Measurements from ENCODE around the gene CNDP1. TPM values are rescaled to one million over a fixed set of nuclear protein-coding genes. Genes with fewer than 3 reads are reported as not detected.

Gene CNDP1
- not detected for total RNA-seq

DNA sequence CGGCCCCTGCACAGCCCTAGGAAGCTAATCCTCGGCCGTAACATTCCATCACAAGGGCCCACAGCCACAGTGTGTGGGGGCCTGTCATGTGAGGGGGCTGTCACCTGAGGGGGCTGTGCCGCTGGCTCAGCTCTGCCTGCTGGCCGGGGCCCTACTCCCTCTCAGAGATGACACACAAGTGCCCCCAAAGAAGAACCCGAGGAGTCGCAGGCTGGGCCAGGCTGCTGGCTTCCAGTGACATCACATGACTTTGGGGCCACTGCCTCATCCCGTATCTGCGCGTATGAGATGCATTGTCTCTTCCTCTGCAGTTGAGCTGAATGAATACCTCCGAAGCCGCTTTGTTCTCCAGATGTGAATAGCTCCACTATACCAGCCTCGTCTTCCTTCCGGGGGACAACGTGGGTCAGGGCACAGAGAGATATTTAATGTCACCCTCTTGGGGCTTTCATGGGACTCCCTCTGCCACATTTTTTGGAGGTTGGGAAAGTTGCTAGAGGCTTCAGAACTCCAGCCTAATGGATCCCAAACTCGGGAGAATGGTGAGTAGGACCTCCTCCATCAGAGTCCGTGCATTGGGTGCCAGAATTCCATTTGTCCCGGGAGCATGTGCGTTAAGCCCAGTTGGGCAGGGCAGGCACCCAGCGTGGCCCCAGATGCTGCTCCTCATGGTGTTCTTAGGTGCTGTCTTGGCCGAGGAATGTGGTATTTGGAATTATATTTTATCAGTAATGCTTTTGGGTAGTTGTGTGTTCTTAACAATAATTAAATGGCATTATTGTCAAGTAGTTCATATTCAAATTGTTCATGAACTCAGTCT is at the start of gene CNDP1:
TSS of gene CNDP1 (plus strand) at position 351 of the 820 bp plus-strand sequence. CDS start at position 519, 168 bp downstream.
- ChIA-PET CTCF (no interaction called here), POLR2A (no interaction called here)

DNA sequence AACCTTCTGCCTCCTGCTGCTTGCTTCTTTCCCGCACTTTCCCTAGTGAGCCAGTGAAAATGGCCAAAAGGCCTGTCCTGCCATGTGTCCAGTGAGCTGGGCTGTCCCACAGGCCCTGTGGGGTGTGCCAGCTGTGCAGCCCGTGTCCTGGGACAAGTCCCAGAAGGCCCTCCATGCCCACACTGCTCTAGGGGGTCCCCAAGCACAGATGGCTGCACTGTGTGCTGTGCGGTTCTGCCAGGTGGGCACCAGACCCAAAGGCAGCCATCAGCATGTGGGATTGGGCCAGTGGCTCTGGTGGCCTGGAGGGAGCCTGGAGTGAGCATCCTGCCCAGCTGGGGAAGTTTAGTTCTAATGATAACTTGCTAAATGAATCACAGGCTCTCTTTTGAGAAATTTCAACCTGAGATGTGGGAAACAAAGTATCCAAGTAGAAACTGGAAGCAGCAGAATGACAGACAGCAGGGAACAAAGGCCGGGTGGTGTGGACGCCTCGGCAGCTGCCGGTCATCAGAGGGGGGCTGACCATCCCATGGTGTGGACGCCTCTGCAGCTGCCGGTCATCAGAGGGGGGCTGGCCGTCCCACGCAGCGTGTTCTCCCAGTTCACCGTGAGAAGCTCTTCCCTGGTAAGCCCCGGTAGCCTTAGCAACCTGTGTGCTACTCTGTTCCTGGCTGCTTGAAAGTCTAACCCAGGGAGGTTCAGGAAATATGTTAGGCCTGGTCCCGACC is 48.0 kb upstream of the CNDP1 start:
- H3K4me1 Mint-ChIP-seq, result peaks cover 19% of the 10 kb centered on the region
- CTCF ChIA-PET, result interaction anchor here (1.6 kb wide), 2 partner anchors 37 to 176 kb away, joined by 4 read pairs; no protein-coding TSS in a partner anchor

More for the DNA sequence above, at the start of gene CNDP1:
- Mint-ChIP-seq H3K4me3 (no peak within 1 kb of the TSS), H3K4me1 (no peaks in the 10 kb centered on the region), H3K27ac (no peak within 1 kb of the TSS), H3K9me3 (no peaks in the 10 kb centered on the region), H3K27me3 (peaks cover 3% of the 10 kb centered on the region), H3K36me3 (ENCODE audit: low read depth) (no peaks in the 10 kb centered on the region)
- no peak for DNase-seq

DNA sequence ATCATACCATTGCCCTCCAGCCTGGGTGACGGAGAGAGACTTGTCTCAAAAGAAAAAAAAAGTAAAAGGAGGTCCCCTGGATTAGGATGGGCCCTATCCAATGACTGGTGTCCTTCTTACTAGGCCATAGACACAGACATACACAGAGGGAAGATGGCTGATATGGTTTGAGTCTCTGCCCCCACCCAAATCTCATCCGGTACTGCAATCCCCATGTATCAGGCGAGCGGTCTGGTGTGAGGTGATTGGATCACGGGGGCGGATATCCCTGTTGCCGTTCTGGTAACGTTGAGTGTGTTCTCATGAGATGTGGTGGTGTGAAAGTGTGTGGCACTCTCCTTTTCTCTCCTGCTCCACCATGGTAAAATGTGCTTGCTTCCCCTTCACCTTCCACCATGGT is 45.9 kb upstream of the CNDP1 start:
- Mint-ChIP-seq H3K27ac (no peak overlapping the region), H3K4me1 (peaks cover 19% of the 10 kb centered on the region), H3K27me3 (peaks cover 6% of the 10 kb centered on the region), H3K36me3 (ENCODE audit: low read depth) (no peaks in the 10 kb centered on the region), H3K9me3 (no peaks in the 10 kb centered on the region), H3K4me3 (no peak overlapping the region)
- ChIA-PET POLR2A (no interaction called here), CTCF (interaction anchor here (0.6 kb wide), 1 partner anchor 211 kb away, joined by 4 read pairs; no protein-coding TSS in a partner anchor)
- no peak for DNase-seq

More for the DNA sequence above, 48.0 kb upstream of the CNDP1 start:
- peaks cover 6% of the 10 kb centered on the region for H3K27me3 Mint-ChIP-seq
- no peak overlapping the region for H3K27ac Mint-ChIP-seq
- POLR2A ChIA-PET, result no interaction called here
- H3K36me3 Mint-ChIP-seq (ENCODE audit: low read depth), result no peaks in the 10 kb centered on the region
- no peaks in the 10 kb centered on the region for H3K9me3 Mint-ChIP-seq
- no peak overlapping the region for H3K4me3 Mint-ChIP-seq
- no peak for DNase-seq

DNA sequence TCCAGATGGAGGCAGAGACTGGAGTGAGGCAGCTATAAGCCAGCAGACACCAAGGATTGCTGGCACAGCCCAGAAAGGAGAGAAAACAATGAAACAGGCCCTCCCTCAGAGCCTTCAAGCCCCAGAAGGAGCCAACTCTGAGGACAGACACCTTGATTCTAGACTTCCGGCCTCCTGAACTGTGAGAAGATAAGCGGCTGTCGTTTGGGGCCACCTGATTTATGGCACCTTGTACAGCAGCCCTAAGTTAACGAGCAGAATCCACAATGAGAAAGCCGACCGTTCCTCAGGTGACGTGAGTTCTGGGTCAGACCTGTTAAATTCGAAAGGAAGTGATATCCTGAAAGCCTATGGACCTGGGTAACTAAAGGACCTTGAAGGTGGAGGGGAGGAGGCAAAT is 45.4 kb upstream of the CNDP1 start:
- POLR2A ChIA-PET, result no interaction called here
- H3K27ac Mint-ChIP-seq, result no peak overlapping the region
- H3K27me3 Mint-ChIP-seq, result peaks cover 10% of the 10 kb centered on the region
- H3K4me3 Mint-ChIP-seq, result no peak overlapping the region
- CTCF ChIA-PET, result no interaction called here
- H3K36me3 Mint-ChIP-seq (ENCODE audit: low read depth), result no peaks in the 10 kb centered on the region
- H3K9me3 Mint-ChIP-seq, result no peaks in the 10 kb centered on the region
- no peak for DNase-seq
- H3K4me1 Mint-ChIP-seq, result peaks cover 21% of the 10 kb centered on the region

GRCh38 chr18:74489676-74490075 is 44.6 kb upstream of the CNDP1 start:
- ChIA-PET CTCF (no interaction called here), POLR2A (no interaction called here)
- H3K4me1 Mint-ChIP-seq, result peaks cover 16% of the 10 kb centered on the region
- H3K27ac Mint-ChIP-seq, result no peak overlapping the region
- no peak overlapping the region for H3K4me3 Mint-ChIP-seq
- DNase-seq, result no peak
- H3K27me3 Mint-ChIP-seq, result peaks cover 14% of the 10 kb centered on the region
- no peaks in the 10 kb centered on the region for H3K9me3 Mint-ChIP-seq
- no peaks in the 10 kb centered on the region for H3K36me3 Mint-ChIP-seq (ENCODE audit: low read depth)

DNA sequence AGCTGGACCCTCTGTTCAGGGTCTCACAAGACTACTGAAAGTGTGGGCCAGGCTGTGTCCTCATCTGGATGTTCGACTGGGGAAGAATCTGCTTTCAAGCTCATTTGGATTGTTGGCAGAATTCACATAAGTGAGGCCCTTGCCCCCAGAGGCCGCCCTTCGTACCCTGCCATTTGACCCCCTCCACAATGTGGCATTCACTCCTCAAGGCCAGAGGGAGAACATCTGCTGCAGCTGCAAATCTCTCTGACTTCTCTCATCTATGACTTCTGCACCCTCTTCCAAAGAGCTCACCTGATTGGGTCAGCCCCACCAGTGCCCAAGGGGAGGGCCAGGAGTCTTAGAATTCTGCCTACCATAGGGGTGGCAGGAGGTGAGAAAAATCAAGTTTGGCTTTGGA is 42.0 kb upstream of the CNDP1 start:
- ChIA-PET CTCF (interaction anchor here (0.7 to 2.6 kb wide), 4 partner anchors 60 to 409 kb away, joined by 3 to 24 read pairs (median 3); no protein-coding TSS in a partner anchor), POLR2A (no interaction called here)
- Mint-ChIP-seq H3K36me3 (ENCODE audit: low read depth) (no peaks in the 10 kb centered on the region), H3K27ac (no peak overlapping the region), H3K27me3 (peaks cover 14% of the 10 kb centered on the region), H3K4me3 (no peak overlapping the region), H3K9me3 (no peaks in the 10 kb centered on the region), H3K4me1 (peaks cover 15% of the 10 kb centered on the region)
- no peak for DNase-seq

GRCh38 chr18:74493689-74494088 is 40.6 kb upstream of the CNDP1 start:
- peaks cover 4% of the 10 kb centered on the region for H3K36me3 Mint-ChIP-seq (ENCODE audit: low read depth)
- no peak overlapping the region for H3K4me3 Mint-ChIP-seq
- H3K27ac Mint-ChIP-seq, result no peak overlapping the region
- no peaks in the 10 kb centered on the region for H3K9me3 Mint-ChIP-seq
- peaks cover 28% of the 10 kb centered on the region for H3K4me1 Mint-ChIP-seq
- CTCF ChIA-PET, result interaction anchor here (0.6 to 2.6 kb wide), 19 partner anchors 8 to 753 kb away, joined by 3 to 24 read pairs (median 3); no protein-coding TSS in a partner anchor
- POLR2A ChIA-PET, result no interaction called here
- DNase-seq, result peak; percentile 80
- peaks cover 14% of the 10 kb centered on the region for H3K27me3 Mint-ChIP-seq

DNA sequence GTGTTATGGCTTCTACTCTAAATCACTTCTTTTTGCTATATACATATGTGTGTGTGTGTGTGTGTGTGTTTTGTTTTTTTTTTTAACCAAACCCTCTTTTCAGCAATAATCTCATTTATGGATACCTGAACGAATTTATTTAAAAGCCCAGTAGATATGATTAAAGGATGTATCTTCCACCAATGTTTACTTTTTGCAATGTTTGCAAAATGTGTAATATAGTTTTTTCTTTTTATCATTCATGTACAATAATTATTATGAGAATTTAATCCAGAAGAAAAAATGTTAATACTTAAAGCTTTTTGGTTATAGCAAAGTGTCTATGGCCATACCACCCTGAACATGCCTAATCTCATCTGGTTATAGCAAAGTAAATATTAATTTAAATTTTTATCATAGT is 39.8 kb upstream of the CNDP1 start:
- H3K36me3 Mint-ChIP-seq (ENCODE audit: low read depth), result peaks cover 4% of the 10 kb centered on the region
- no peak overlapping the region for H3K27ac Mint-ChIP-seq
- POLR2A ChIA-PET, result no interaction called here
- no peak for DNase-seq
- peaks cover 8% of the 10 kb centered on the region for H3K27me3 Mint-ChIP-seq
- no peak overlapping the region for H3K4me3 Mint-ChIP-seq
- CTCF ChIA-PET, result interaction anchor here (1.4 kb wide), 1 partner anchor 296 kb away, joined by 3 read pairs; no protein-coding TSS in a partner anchor
- H3K9me3 Mint-ChIP-seq, result no peaks in the 10 kb centered on the region
- H3K4me1 Mint-ChIP-seq, result peaks cover 36% of the 10 kb centered on the region

- CTCF ChIA-PET, result interaction anchor here (1.0 to 1.8 kb wide), 2 partner anchors 117 to 142 kb away, joined by 3 to 6 read pairs; no protein-coding TSS in a partner anchor
- no peaks in the 10 kb centered on the region for H3K9me3 Mint-ChIP-seq
- POLR2A ChIA-PET, result interaction anchor here (0.6 kb wide), 1 partner anchor 297 kb away, joined by 3 read pairs; no protein-coding TSS in a partner anchor
- peak; percentile 99 for DNase-seq
- peak within 1 kb of the TSS; percentile 84 for H3K4me3 Mint-ChIP-seq
- H3K36me3 Mint-ChIP-seq (ENCODE audit: low read depth), result peaks cover 12% of the 10 kb centered on the region
- H3K27ac Mint-ChIP-seq, result peak within 1 kb of the TSS; percentile 97
- peaks cover 8% of the 10 kb centered on the region for H3K27me3 Mint-ChIP-seq
- H3K4me1 Mint-ChIP-seq, result peaks cover 46% of the 10 kb centered on the region
Measured at GRCh38 chr18:74495581-74496507, 38.5 kb upstream of the CNDP1 start, which contains the start of gene CNDP2. TSS of gene CNDP2 (plus strand) at chr18:74496363. CDS start at chr18:74499974, 3,611 bp downstream.

DNA sequence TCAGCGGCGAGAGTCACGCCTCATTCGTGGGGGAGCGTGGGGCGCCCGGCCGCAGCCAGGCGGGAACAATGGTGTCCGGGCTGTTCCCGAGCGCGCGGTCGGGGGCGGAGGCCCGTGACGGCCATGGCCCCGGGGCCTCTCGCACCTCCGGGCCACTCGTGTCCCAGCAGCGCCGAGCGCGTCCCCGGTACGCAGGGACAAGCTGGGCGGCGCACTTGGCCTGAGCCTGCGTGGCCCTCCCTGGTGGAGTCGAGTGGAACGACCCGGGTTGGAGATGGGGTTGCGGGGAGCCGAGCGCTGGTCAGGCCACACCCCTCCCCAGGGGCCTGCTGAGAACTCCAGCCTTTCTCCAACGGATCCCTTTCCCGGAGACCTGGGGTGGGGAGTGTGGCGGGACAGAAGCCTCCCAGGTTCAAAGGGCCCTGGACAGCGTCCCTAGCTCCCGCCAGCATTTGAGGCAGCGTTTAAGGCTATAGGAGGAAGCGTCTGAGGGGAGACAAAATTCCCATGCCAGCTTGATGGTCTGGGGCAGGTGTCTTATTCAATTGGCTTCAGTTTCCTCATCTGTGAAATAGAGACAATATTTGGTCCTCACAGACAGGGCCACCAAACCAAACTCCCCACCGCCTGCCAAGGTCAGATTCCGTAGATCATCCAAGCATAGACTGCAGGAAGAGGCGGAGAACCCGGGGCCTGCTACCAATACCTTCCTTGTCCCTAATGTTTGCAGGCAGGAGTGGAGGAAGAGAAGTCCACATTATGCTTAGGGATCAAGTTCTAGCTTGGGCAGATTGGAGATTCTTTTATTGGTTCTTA is 37.6 kb upstream of the CNDP1 start:
- Mint-ChIP-seq H3K36me3 (ENCODE audit: low read depth) (peaks cover 19% of the 10 kb centered on the region), H3K4me1 (peaks cover 54% of the 10 kb centered on the region), H3K9me3 (no peaks in the 10 kb centered on the region), H3K27me3 (peaks cover 8% of the 10 kb centered on the region), H3K27ac (peak overlapping the region; percentile 97), H3K4me3 (peak overlapping the region; percentile 84)
- peak; percentile 43 for DNase-seq
- ChIA-PET CTCF (interaction anchor here (1.0 to 1.8 kb wide), 3 partner anchors 55 to 143 kb away, joined by 3 to 6 read pairs (median 3); no protein-coding TSS in a partner anchor), POLR2A (no interaction called here)

DNA sequence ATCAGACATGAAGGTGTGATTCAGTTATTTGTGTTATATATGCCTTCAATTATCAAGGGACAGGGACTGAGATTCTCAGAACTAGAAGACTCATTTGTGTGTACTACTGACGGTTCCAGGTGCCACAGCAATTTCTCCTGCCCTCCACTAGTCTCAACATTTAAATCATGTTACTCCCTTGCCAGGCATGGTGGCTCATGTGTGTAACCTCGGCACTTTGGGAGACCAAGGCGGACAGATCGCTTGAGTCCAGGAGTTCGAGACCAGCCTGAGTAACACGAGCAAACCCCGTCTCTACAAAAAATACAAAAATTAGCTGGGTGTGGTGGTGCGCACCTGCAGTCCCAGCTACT is 37.0 kb upstream of the CNDP1 start:
- CTCF ChIA-PET, result interaction anchor here (1.1 to 1.8 kb wide), 2 partner anchors 54 to 144 kb away, joined by 3 to 6 read pairs; no protein-coding TSS in a partner anchor
- Mint-ChIP-seq H3K4me1 (peaks cover 57% of the 10 kb centered on the region), H3K36me3 (ENCODE audit: low read depth) (peaks cover 24% of the 10 kb centered on the region)

More for the DNA sequence above, 37.0 kb upstream of the CNDP1 start:
- Mint-ChIP-seq H3K27ac (peak overlapping the region; percentile 97), H3K9me3 (no peaks in the 10 kb centered on the region), H3K27me3 (peaks cover 8% of the 10 kb centered on the region), H3K4me3 (peak overlapping the region; percentile 84)
- POLR2A ChIA-PET, result no interaction called here
- DNase-seq, result no peak

Data from activated CD4-positive, alpha-beta T cell treated with anti-CD3 and anti-CD28 coated beads, Interleukin-2, amount 10 ng/mL, durations not matched to agents 7 days and 5 days (primary cell).